Endothelial cell of umbilical vein (primary cell): Measurements from ENCODE around the gene XYLT1. TPM values are rescaled to one million over a fixed set of nuclear protein-coding genes. Genes with fewer than 3 reads are reported as not detected.

ENCODE experiments used
- BruUV-seq: library from RNA; stranded (reverse); fragments of 400-500 nt; replicated peaks from 2 replicates; lab custom pipeline; 2021; lab: Mats Ljungman, UMichigan
- CTCF ChIA-PET: fragments of 300-600, 350-600 bp; sonication (Branson Sonifier 250); formaldehyde crosslinking; loops from one replicate; lab custom pipeline; 2021; ENCODE audit warnings: antibody characterized with exemption, inconsistent platforms; lab: Charles Lee
- POLR2A ChIA-PET: fragments of 300-600, 350-600 bp; sonication (Branson Sonifier 250); formaldehyde crosslinking; loops from one replicate; lab custom pipeline; 2021; ENCODE audit warnings: antibody characterized with exemption, inconsistent platforms; lab: Charles Lee
- DNase-seq: peaks from one replicate; pipeline ENCODE4 v3.0.0-alpha.2; 2011; ENCODE audit warnings: low read depth, low spot score
- FAIRE-seq: peaks from 2 replicates; lab custom pipeline; 2011; peaks lifted over from hg19 to GRCh38; lab: Jason Lieb, UNC
- H2AFZ ChIP-seq: 2 replicates; pipeline ENCODE4 v1.6.0; 2012; ENCODE audit warnings: low read depth, low read length, control low read depth, inconsistent platforms
- H3K27ac ChIP-seq: 2 replicates; pipeline ENCODE4 v1.5.1; 2011; ENCODE audit warnings: low read depth, mild to moderate bottlenecking, control low read depth, low read length, moderate library complexity; ENCODE audit not compliant: insufficient read depth
- H3K27me3 ChIP-seq, 2 experiments: 2 replicates each; pipeline versions ENCODE4 v1.6.0 to v1.6.1; 2011; ENCODE audit warnings: low read length in 2 of 2, mixed read lengths in 1 of 2; ENCODE audit not compliant: control insufficient read depth in 2 of 2, insufficient read depth in 2 of 2
- H3K36me3 ChIP-seq, 2 experiments: 2 replicates in 1 of 2; 3 replicates in 1 of 2; pipeline ENCODE4 v1.5.1; 2011; ENCODE audit warnings: low read length in 2 of 2, mild to moderate bottlenecking in 1 of 2, moderate library complexity in 1 of 2; ENCODE audit not compliant: control insufficient read depth in 2 of 2, insufficient read depth in 2 of 2; ENCODE audit errors: extremely low read depth in 1 of 2
- H3K4me1 ChIP-seq: 3 replicates; pipeline ENCODE4 v1.5.1; 2011; ENCODE audit warnings: mild to moderate bottlenecking, low read length; ENCODE audit not compliant: control insufficient read depth, insufficient read depth; ENCODE audit errors: extremely low read depth
- H3K4me2 ChIP-seq: 2 replicates; pipeline ENCODE4 v1.6.1; 2011; ENCODE audit warnings: low read length, control low read depth, mixed read lengths; ENCODE audit not compliant: insufficient read depth
- H3K4me3 ChIP-seq, 3 experiments: fragments of 200-600 bp in 1 of 3; sonication (generic), shearing (Covaris generic) in 1 of 3; replicated peaks in 1 of 3; 2 replicates each; pipeline ENCODE4 v1.5.1; 2011 to 2016; ENCODE audit warnings: control low read depth in 3 of 3, low read length in 3 of 3, mild to moderate bottlenecking in 2 of 3, inconsistent platforms in 1 of 3, low read depth in 1 of 3, moderate library complexity in 1 of 3; ENCODE audit not compliant: insufficient read depth in 1 of 3
- H3K79me2 ChIP-seq: 2 replicates; pipeline ENCODE4 v1.6.0; 2012; ENCODE audit warnings: low read length, inconsistent platforms; ENCODE audit not compliant: control insufficient read depth, insufficient read depth
- H3K9ac ChIP-seq: replicated peaks from 2 replicates; pipeline ENCODE3; 2011; ENCODE audit warnings: low read length, control low read depth; ENCODE audit not compliant: insufficient read depth; ENCODE audit errors: extremely low read depth
- H3K9me1 ChIP-seq: replicated peaks from 3 replicates; pipeline ENCODE4 v1.6.0; 2011; ENCODE audit warnings: mild to moderate bottlenecking, low read length; ENCODE audit not compliant: control insufficient read depth, insufficient read depth; ENCODE audit errors: extremely low read depth
- H3K9me3 ChIP-seq: replicated peaks from 2 replicates; pipeline ENCODE4 v1.5.1; 2012; ENCODE audit warnings: low read length, inconsistent platforms; ENCODE audit not compliant: control insufficient read depth, insufficient read depth
- H4K20me1 ChIP-seq: replicated peaks from 2 replicates; pipeline ENCODE3; 2011; ENCODE audit warnings: mild to moderate bottlenecking, low read length; ENCODE audit not compliant: control insufficient read depth, insufficient read depth; ENCODE audit errors: extremely low read depth
- CTCF ChIP-seq, 2 donors: IDR thresholded peaks; 1 replicate in 1 of 2; 2 replicates in 1 of 2; pipeline ENCODE4 v1.5.1; 2011; ENCODE audit warnings: low read length in 2 of 2, mild to moderate bottlenecking in 2 of 2, moderate library complexity in 2 of 2, control low read depth in 1 of 2, inconsistent platforms in 1 of 2, low read depth in 1 of 2; ENCODE audit not compliant: insufficient read depth in 1 of 2; ENCODE audit errors: extremely low read depth in 1 of 2
- EZH2 ChIP-seq: IDR thresholded peaks from 2 replicates; pipeline ENCODE4 v1.6.1; 2012; ENCODE audit warnings: borderline replicate concordance, low read depth, mild to moderate bottlenecking, moderate library complexity, low read length, inconsistent platforms; ENCODE audit not compliant: severe bottlenecking
- FOS ChIP-seq: IDR thresholded peaks from 2 replicates; pipeline ENCODE4 v1.6.1; 2011; ENCODE audit warnings: mild to moderate bottlenecking, low read length, moderate library complexity, borderline replicate concordance; ENCODE audit not compliant: insufficient read depth
- GATA2 ChIP-seq: IDR thresholded peaks from 2 replicates; pipeline ENCODE4 v1.7.0; 2011; ENCODE audit warnings: low read depth, mild to moderate bottlenecking, moderate library complexity, mixed read lengths, low read length; ENCODE audit not compliant: insufficient read length, insufficient read depth
- JUN ChIP-seq: IDR thresholded peaks from 2 replicates; pipeline ENCODE4 v1.6.1; 2011; ENCODE audit warnings: borderline replicate concordance, low read depth; ENCODE audit not compliant: insufficient read length, insufficient read depth
- MYC ChIP-seq: IDR thresholded peaks from one replicate; pipeline ENCODE4 v1.6.1; 2011; ENCODE audit warnings: mild to moderate bottlenecking, low read depth, low read length
- POLR2A ChIP-seq: IDR thresholded peaks from 2 replicates; pipeline ENCODE4 v1.6.1; 2012; ENCODE audit warnings: low read depth, mild to moderate bottlenecking, control low read depth, low read length
- POLR2AphosphoS5 ChIP-seq: IDR thresholded peaks from 2 replicates; pipeline ENCODE4 v1.6.1; 2012; ENCODE audit warnings: low read depth, mild to moderate bottlenecking, control low read depth, low read length, moderate library complexity; ENCODE audit not compliant: insufficient read depth
- dilution Hi-C: fragments of 300-500 bp; cut with MboI; formaldehyde crosslinking; loops from one replicate; pipeline ENCODE4 v1.15.0; 2019; ENCODE audit warnings: low sequenced_read_pairs; ENCODE audit not compliant: extremely low pct_ligation_motif_present
- intact Hi-C: fragments of 100-400 bp; cut with micrococcal nuclease; formaldehyde crosslinking; loops from one replicate; pipeline ENCODE4 v1.10.0; 2022
- polyA plus RNA-seq, 4 experiments: library from polyadenylated mRNA; depleted of rRNA in 3 of 4; stranded (reverse) in 3 of 4; unstranded in 1 of 4; fragments of >200 nt; gene quantifications; 2 replicates each; pipeline versions ENCODE4 v1.2.1 to v1.2.3, GENCODE V29; 2011 to 2012; ENCODE audit warnings: missing spikeins in 1 of 4
- total RNA-seq: library from RNA; stranded (reverse); gene quantifications from 2 replicates; pipeline ENCODE4 v1.2.3, GENCODE V29; 2021
- TF ChIP-seq, protein P1 (sequence below): IDR thresholded peaks from 2 replicates; pipeline ENCODE4 v1.6.1; 2011; ENCODE audit not compliant: insufficient read depth, insufficient read length

The XYLT1 gene
- total and polyA plus RNA-seq, 2 donors (not counting 3 experiments of a cell fraction or from before 2014, with no cell fraction given), result 0.63 to 2.9 TPM

DNA sequence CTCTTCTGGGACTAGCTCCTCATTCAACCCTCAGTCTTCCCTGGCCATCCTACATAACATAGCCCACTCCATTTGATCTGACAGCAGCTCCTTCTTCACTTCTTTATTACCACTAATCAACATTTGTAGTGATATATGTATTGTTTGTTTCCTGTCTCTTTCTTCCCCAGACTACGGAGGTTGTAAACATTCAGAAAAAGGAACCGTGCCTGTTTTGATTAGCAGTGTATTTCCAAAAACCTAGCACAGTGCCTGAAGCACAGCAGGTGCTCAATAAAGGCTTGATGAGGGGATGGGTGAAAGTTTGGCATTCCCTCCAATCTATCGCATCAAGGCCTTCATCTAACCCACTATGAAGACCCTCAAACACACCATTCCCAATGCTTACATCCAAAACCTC, 150.8 kb downstream of the XYLT1 start:
- no peaks in the 10 kb centered on the region for H3K9me3 ChIP-seq
- H2AFZ ChIP-seq, result no peak overlapping the region
- TF ChIP-seq POLR2A, result no peak
- no peak for TF ChIP-seq POLR2AphosphoS5
- TF ChIP-seq JUN, result no peak
- TF ChIP-seq FOS, result no peak
- TF ChIP-seq CTCF (IDR thresholded peaks at IDR 0.05; ENCODE audit: extremely low read depth in 1 of 2, insufficient read depth in 1 of 2, low read depth in 1 of 2, low read length in 2 of 2), result no peak
- no peak for TF ChIP-seq MYC
- TF ChIP-seq, protein P1, sequence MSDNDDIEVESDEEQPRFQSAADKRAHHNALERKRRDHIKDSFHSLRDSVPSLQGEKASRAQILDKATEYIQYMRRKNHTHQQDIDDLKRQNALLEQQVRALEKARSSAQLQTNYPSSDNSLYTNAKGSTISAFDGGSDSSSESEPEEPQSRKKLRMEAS, result no peak
- no peak for TF ChIP-seq EZH2
- no peak for TF ChIP-seq GATA2
- BruUV-seq, result no TSS peak
- no peaks in the 10 kb centered on the region for H3K79me2 ChIP-seq
- CTCF ChIA-PET, result no interaction called here
- no peak overlapping the region for H3K9ac ChIP-seq
- POLR2A ChIA-PET, result no interaction called here
- no peaks in the 10 kb centered on the region for H4K20me1 ChIP-seq
- H3K9me1 ChIP-seq, result no peaks in the 10 kb centered on the region
- DNase-seq, result no peak
- H3K36me3 ChIP-seq, result no peaks in the 10 kb centered on the region
- dilution Hi-C loops, result no loop called here
- intact Hi-C loops, result no loop called here
- no peak overlapping the region for H3K27ac ChIP-seq
- no peak for FAIRE-seq
- no peak overlapping the region for H3K4me2 ChIP-seq
- no peak overlapping the region for H3K4me3 ChIP-seq
- no peaks in the 10 kb centered on the region for H3K27me3 ChIP-seq
- no peaks in the 10 kb centered on the region for H3K4me1 ChIP-seq
